Astrocyte (in vitro differentiated cells and primary cell): ENCODE measurements around the gene NCOA7.

Experiments
- CTCF ChIP-seq: IDR thresholded peaks from 2 replicates; pipeline ENCODE4 v1.5.1; 2011; ENCODE audit warnings: low read depth, mild to moderate bottlenecking, inconsistent platforms, low read length, moderate library complexity; ENCODE audit not compliant: insufficient read depth
- EZH2 ChIP-seq: IDR thresholded peaks from 2 replicates; pipeline ENCODE4 v1.6.1; 2012; ENCODE audit warnings: mild to moderate bottlenecking, low read length, inconsistent platforms; ENCODE audit not compliant: insufficient read depth

- TF ChIP-seq CTCF (no peak), EZH2 (no peak)
Observed at GRCh38 chr6:125765944-125766343, 24.8 kb upstream of the NCOA7 start.
